GM12864 (cell line): Measurements from ENCODE around the gene ARHGAP20.
A peak's percentile ranks its signal among the peaks of the same experiment; 100 is the strongest.

Experiments used
- DNase-seq: peaks from one replicate; pipeline ENCODE4 v3.0.0-alpha.2; 2011; ENCODE audit warnings: low read depth
- H3K4me3 ChIP-seq: 2 replicates; pipeline ENCODE4 v1.5.1; 2011; ENCODE audit warnings: mild to moderate bottlenecking, low read depth, low read length, control low read depth
- TF ChIP-seq, protein P1 (sequence below): IDR thresholded peaks from 2 replicates; pipeline ENCODE4 v1.5.1; 2011; ENCODE audit warnings: low read depth, mild to moderate bottlenecking, moderate library complexity, low read length, control low read depth, inconsistent platforms; ENCODE audit errors: missing control alignments

ARHGAP20 gene

DNA sequence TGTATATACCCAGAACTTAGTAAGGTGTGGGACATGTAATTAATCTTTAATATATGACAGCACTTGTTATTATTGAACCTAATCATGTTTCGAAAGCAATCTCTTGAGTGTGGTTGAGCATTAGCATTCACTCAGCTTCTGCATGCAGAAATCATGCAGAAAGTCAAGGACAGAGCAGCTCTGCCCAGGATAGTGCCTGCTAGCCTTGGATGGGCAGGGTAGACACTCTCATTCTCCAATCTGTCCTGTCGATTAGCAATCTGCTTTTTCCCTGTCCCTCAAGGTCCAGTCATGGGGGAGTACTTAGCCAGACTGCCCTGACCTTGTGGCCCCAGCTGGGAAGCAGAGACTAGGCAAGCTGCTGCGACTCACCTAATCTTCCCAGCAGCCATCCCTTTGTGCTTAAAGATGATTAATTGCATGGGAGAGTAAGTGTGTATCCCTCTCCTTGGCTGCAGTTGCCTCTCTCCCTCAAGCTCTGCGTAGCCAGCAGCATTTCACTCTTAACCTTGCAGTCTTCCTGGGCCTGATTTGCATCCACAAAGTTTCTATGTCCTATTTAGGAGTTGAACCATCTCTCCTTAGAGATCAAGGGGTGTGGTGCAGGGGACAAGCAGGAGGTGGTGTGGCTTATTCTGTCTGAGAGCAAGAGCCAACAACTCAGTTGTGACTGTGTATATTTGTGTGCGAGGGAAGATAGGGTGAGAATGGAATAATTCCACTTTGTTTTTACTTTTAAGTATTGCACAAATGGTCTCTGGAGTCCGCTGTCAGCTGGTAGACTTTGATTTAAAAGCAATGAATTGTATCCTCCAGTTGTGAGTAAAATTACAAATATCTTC, 181.1 kb downstream of the ARHGAP20 start:
- H3K4me3 ChIP-seq = no peak overlapping the region
- TF ChIP-seq, protein P1, sequence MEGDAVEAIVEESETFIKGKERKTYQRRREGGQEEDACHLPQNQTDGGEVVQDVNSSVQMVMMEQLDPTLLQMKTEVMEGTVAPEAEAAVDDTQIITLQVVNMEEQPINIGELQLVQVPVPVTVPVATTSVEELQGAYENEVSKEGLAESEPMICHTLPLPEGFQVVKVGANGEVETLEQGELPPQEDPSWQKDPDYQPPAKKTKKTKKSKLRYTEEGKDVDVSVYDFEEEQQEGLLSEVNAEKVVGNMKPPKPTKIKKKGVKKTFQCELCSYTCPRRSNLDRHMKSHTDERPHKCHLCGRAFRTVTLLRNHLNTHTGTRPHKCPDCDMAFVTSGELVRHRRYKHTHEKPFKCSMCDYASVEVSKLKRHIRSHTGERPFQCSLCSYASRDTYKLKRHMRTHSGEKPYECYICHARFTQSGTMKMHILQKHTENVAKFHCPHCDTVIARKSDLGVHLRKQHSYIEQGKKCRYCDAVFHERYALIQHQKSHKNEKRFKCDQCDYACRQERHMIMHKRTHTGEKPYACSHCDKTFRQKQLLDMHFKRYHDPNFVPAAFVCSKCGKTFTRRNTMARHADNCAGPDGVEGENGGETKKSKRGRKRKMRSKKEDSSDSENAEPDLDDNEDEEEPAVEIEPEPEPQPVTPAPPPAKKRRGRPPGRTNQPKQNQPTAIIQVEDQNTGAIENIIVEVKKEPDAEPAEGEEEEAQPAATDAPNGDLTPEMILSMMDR = no peak
- no peak for DNase-seq

DNA sequence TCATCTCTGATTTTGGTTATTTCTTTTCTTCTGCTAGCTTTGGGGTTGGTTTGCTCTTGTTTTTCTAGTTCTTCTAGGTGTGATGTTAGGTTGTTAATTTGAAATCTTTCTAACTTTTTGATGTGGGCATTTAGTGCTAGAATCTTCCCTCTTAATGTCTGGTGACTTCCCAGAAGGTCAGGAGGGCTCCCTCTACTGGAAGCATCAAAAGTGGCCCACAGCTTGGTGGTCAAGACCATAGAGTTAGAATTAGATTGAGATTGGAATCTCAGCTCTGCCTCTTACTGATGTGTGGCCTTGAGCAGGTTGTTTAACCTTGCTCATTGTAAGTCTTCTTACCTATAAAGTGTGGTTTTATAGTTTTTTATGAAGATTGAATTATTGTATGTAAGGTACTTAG, 183.2 kb downstream of the ARHGAP20 start:
- DNase-seq = no peak
- no peak overlapping the region for H3K4me3 ChIP-seq
- TF ChIP-seq, protein P1 = peak; percentile 52

DNA sequence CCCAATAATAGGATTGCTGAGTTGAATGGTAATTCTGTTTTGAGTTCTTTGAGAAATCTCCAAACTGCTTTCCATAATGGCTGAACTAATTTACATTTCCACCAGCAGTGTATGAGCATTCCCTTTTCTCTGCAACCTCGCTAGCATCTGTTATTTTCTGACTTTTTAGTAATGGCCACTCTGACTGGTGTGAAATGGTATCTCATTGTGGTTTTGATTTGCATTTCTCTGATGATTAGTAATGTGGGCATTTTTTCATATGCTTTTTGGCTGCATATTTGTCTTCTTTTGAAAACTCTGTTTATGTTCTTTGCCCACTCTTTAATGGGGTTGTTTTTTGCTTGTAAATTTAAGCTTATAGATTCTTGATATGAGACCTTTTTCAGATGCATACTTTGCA, 185.1 kb downstream of the ARHGAP20 start:
- no peak for DNase-seq
- TF ChIP-seq, protein P1 = no peak

More for the DNA sequence above, 185.1 kb downstream of the ARHGAP20 start:
- H3K4me3 ChIP-seq = no peak overlapping the region
